HCT116 (cell line): Measurements from ENCODE around the gene FAM227B. TPM values are rescaled to one million over a fixed set of nuclear protein-coding genes. Genes with fewer than 3 reads are reported as not detected.
A peak's percentile ranks its signal among the peaks of the same experiment; 100 is the strongest.

Experiments
- ATAC-seq: fragments of 200-7000 bp; cut with Tn5 transposase; 2 replicates; pipeline ENCODE4 v1.9.1; 2020; ENCODE audit warnings: mild to moderate bottlenecking, moderate library complexity
- BruUV-seq: library from RNA; stranded (reverse); fragments of 400-500 nt; replicated peaks from 2 replicates; lab custom pipeline; 2021; lab: Mats Ljungman, UMichigan
- CTCF ChIA-PET: fragments of 300-600 bp; sonication (Branson Sonifier 250); formaldehyde crosslinking; loops from one replicate; lab custom pipeline; 2021; ENCODE audit warnings: antibody characterized with exemption; lab: Charles Lee
- POLR2A ChIA-PET: fragments of 300-600, 350-600 bp; sonication (Branson Sonifier 250); formaldehyde crosslinking; loops from one replicate; lab custom pipeline; 2021; ENCODE audit warnings: antibody characterized with exemption; lab: Charles Lee
- RAD21 ChIA-PET, 2 experiments: fragments of 300-600 bp; sonication (Branson Sonifier 250); formaldehyde crosslinking; loops; one replicate each; lab custom pipeline; 2023; ENCODE audit warnings: low total read pairs in 2 of 2; ENCODE audit not compliant: uncharacterized antibody in 2 of 2, unreplicated experiment in 2 of 2, low non-redundant PET in 1 of 2; lab: Charles Lee
- DNase-seq: peaks from one replicate; pipeline ENCODE4 v3.0.0-alpha.2; 2010; ENCODE audit warnings: low read depth, low spot score
- H2AFZ ChIP-seq: fragments of 200-600 bp; shearing (Covaris generic), sonication (generic); 2 replicates; pipeline ENCODE4 v1.6.1; 2017; ENCODE audit warnings: low read depth, mixed run types, mixed read lengths, antibody characterized with exemption, low read length; ENCODE audit not compliant: poor library complexity, severe bottlenecking
- H3K27ac ChIP-seq: 2 replicates; pipeline ENCODE4 v1.5.1; 2012; ENCODE audit warnings: low read depth, low read length
- H3K27me3 ChIP-seq: fragments of 200-600 bp; sonication (generic); 2 replicates; pipeline ENCODE4 v1.6.1; 2016; ENCODE audit warnings: mixed run types, low read length, mixed read lengths; ENCODE audit not compliant: insufficient read depth
- H3K36me3 ChIP-seq, 2 experiments: fragments of 200-500 bp in 1 of 2; fragments of 200-600 bp in 1 of 2; sonication (Bioruptor generic) in 1 of 2; sonication (generic) in 1 of 2; 2 replicates each; pipeline versions ENCODE4 v1.5.1 to v1.6.1; 2014 to 2016; ENCODE audit warnings: low read length in 2 of 2, inconsistent platforms in 1 of 2, mixed read lengths in 1 of 2, mixed run types in 1 of 2; ENCODE audit not compliant: insufficient read depth in 2 of 2, control insufficient read depth in 1 of 2
- H3K4me1 ChIP-seq, 2 experiments: fragments of 200-600 bp in 1 of 2; sonication (generic) in 1 of 2; 2 replicates each; pipeline versions ENCODE4 v1.5.1 to v1.6.1; 2012 to 2017; ENCODE audit warnings: low read length in 2 of 2, inconsistent platforms in 1 of 2, mild to moderate bottlenecking in 1 of 2, mixed read lengths in 1 of 2, mixed run types in 1 of 2, moderate library complexity in 1 of 2; ENCODE audit not compliant: insufficient read depth in 2 of 2, control insufficient read depth in 1 of 2
- H3K4me2 ChIP-seq: fragments of 200-600 bp; sonication (generic); 2 replicates; pipeline ENCODE4 v1.6.1; 2017; ENCODE audit warnings: mixed run types, low read length, mixed read lengths
- H3K4me3 ChIP-seq, 2 experiments: fragments of 200-600 bp in 1 of 2; sonication (generic) in 1 of 2; replicated peaks in 1 of 2; 2 replicates each; pipeline ENCODE4 v1.5.1; 2011 to 2016; ENCODE audit warnings: low read length in 2 of 2, control low read depth in 1 of 2, low read depth in 1 of 2, mild to moderate bottlenecking in 1 of 2, mixed read lengths in 1 of 2, mixed run types in 1 of 2
- H3K79me2 ChIP-seq: fragments of 200-600 bp; sonication (generic); 2 replicates; pipeline ENCODE4 v1.6.1; 2017; ENCODE audit warnings: mild to moderate bottlenecking, mixed run types, low read length, moderate library complexity, mixed read lengths; ENCODE audit not compliant: insufficient read depth
- H3K9ac ChIP-seq: fragments of 200-600 bp; sonication (generic); 2 replicates; pipeline ENCODE4 v1.6.1; 2016; ENCODE audit warnings: low read length, mixed read lengths
- H3K9me2 ChIP-seq: fragments of 200-600 bp; sonication (generic), shearing (Covaris generic); 2 replicates; pipeline ENCODE4 v1.6.1; 2017; ENCODE audit warnings: mixed run types, mild to moderate bottlenecking, moderate library complexity; ENCODE audit not compliant: insufficient read depth
- H3K9me3 ChIP-seq, 2 experiments: fragments of 200-500 bp in 1 of 2; fragments of 200-600 bp in 1 of 2; sonication (Bioruptor generic) in 1 of 2; sonication (generic) in 1 of 2; 2 replicates each; pipeline ENCODE4 v1.6.1; 2014 to 2017; ENCODE audit warnings: low read length in 2 of 2, mixed read lengths in 2 of 2, inconsistent platforms in 1 of 2, low read depth in 1 of 2, mild to moderate bottlenecking in 1 of 2, mixed run types in 1 of 2, moderate library complexity in 1 of 2; ENCODE audit not compliant: control insufficient read depth in 1 of 2, insufficient read depth in 1 of 2
- H4K20me1 ChIP-seq: fragments of 200-600 bp; sonication (generic), shearing (Covaris generic); 2 replicates; pipeline ENCODE4 v1.6.1; 2017; ENCODE audit warnings: mixed run types, mild to moderate bottlenecking, moderate library complexity; ENCODE audit not compliant: insufficient read depth
- CBX3 ChIP-seq: IDR thresholded peaks from 2 replicates; pipeline ENCODE4 v1.6.1; 2012; ENCODE audit warnings: low read depth
- EZH2phosphoT487 ChIP-seq: fragments of 200-600 bp; IDR thresholded peaks from 2 replicates; pipeline ENCODE4 v1.6.1; 2018; ENCODE audit warnings: antibody characterized with exemption, borderline replicate concordance
- FOSL1 ChIP-seq: IDR thresholded peaks from 2 replicates; pipeline ENCODE4 v1.6.1; 2012; ENCODE audit warnings: low read depth
- POLR2A ChIP-seq: IDR thresholded peaks from 2 replicates; pipeline ENCODE4 v1.7.0; 2011; ENCODE audit warnings: borderline replicate concordance; ENCODE audit not compliant: insufficient read depth, insufficient read length; ENCODE audit errors: extremely low read depth
- RAD21 ChIP-seq: IDR thresholded peaks from 2 replicates; pipeline ENCODE4 v1.6.1; 2012; ENCODE audit warnings: low read depth, mild to moderate bottlenecking
- SIN3A ChIP-seq: IDR thresholded peaks from 2 replicates; pipeline ENCODE4 v1.6.1; 2012; ENCODE audit warnings: low read depth
- SP1 ChIP-seq: IDR thresholded peaks from 2 replicates; pipeline ENCODE4 v1.6.1; 2012; ENCODE audit warnings: low read depth
- SRF ChIP-seq: IDR thresholded peaks from 2 replicates; pipeline ENCODE4 v1.6.1; 2012; ENCODE audit warnings: low read depth
- TCF7L2 ChIP-seq: IDR thresholded peaks from 2 replicates; pipeline ENCODE4 v1.7.0; 2011; ENCODE audit warnings: borderline replicate concordance, inconsistent platforms; ENCODE audit not compliant: insufficient read depth, insufficient read length; ENCODE audit errors: extremely low read depth
- YY1 ChIP-seq: IDR thresholded peaks from 2 replicates; pipeline ENCODE4 v1.6.1; 2011; ENCODE audit warnings: low read length, low read depth, moderate library complexity, mild to moderate bottlenecking; ENCODE audit not compliant: insufficient replicate concordance; ENCODE audit errors: extremely low read depth
- ZNF274 ChIP-seq: fragments of 200-500 bp; sonication (Bioruptor generic); IDR thresholded peaks from 2 replicates; pipeline ENCODE4 v1.6.1; 2014; ENCODE audit warnings: mild to moderate bottlenecking, low read depth, low read length, inconsistent platforms
- intact Hi-C: fragments of 100-400 bp; cut with micrococcal nuclease; formaldehyde crosslinking; loops from 2 replicates; pipeline ENCODE4 v1.10.0; 2022
- total RNA-seq: library from RNA; stranded (reverse); gene quantifications from one replicate; pipeline ENCODE4 v1.2.1, GENCODE V29; 2021; ENCODE audit not compliant: unreplicated experiment
- TF ChIP-seq, protein P1 (sequence below): IDR thresholded peaks from 2 replicates; pipeline ENCODE4 v1.6.1; 2012
- TF ChIP-seq, protein P2 (sequence below), 3 experiments: fragments of 200-600 bp in 1 of 3; sonication (generic) in 1 of 3; IDR thresholded peaks in 2 of 3; conservative IDR thresholded peaks in 1 of 3; 2 replicates each; pipeline ENCODE4 v1.5.1; 2012 to 2017; ENCODE audit warnings: low read depth in 2 of 3, low read length in 2 of 3, antibody characterized with exemption in 1 of 3, borderline replicate concordance in 1 of 3, control low read depth in 1 of 3, mild to moderate bottlenecking in 1 of 3, mixed read lengths in 1 of 3, mixed run types in 1 of 3, moderate library complexity in 1 of 3; ENCODE audit not compliant: insufficient read depth in 1 of 3
- TF ChIP-seq, protein P3 (sequence below): IDR thresholded peaks from 2 replicates; pipeline ENCODE4 v1.6.1; 2012; ENCODE audit warnings: low read depth
- TF ChIP-seq, protein P4 (sequence below): IDR thresholded peaks from 2 replicates; pipeline ENCODE4 v1.6.1; 2011; ENCODE audit warnings: mild to moderate bottlenecking, low read length, moderate library complexity; ENCODE audit not compliant: insufficient replicate concordance; ENCODE audit errors: extremely low read depth

The FAM227B gene
- total RNA-seq, 1 experiment from 2014 or later, result 6.9 TPM

DNA sequence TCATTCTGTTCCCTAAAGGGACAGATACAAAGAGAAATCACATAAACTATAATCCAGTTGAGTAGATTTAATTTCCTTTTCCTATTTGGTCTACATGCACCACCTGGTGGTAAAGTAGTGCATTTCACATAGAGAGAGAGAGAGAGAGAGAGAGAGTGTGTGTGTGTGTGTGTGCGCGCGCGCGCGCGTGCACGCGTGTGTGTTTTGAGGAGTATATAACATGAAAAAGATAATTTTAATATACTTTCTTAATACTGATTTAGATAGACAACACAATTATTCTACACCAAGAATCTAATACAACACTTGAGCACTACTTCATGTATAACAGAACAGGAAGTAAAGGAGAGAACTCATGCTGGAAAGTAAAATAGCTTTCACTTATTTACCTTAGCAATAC lies 198.6 kb downstream of the FAM227B start:
- ChIA-PET RAD21 (interaction anchor here in 1 of 2 experiments (0.7 kb wide), 2 partner anchors 49 to 51 kb away, joined by 3 read pairs; no protein-coding TSS in a partner anchor), POLR2A (interaction anchor here (0.7 kb wide), 1 partner anchor 497 kb away, joined by 3 read pairs; no protein-coding TSS in a partner anchor), CTCF (interaction anchor here (0.8 to 2.8 kb wide), 13 partner anchors 8 to 894 kb away, joined by 3 to 37 read pairs (median 4); no protein-coding TSS in a partner anchor)
- H3K4me3 ChIP-seq, result no peak overlapping the region
- ATAC-seq (peak; percentile 65), DNase-seq (peak; percentile 54)
- H4K20me1 ChIP-seq, result no peaks in the 10 kb centered on the region
- peak overlapping the region; percentile 57 for H2AFZ ChIP-seq
- H3K27me3 ChIP-seq, result no peaks in the 10 kb centered on the region
- no peaks in the 10 kb centered on the region for H3K4me1 ChIP-seq
- no TSS peak for BruUV-seq
- no peaks in the 10 kb centered on the region for H3K9me3 ChIP-seq
- H3K4me2 ChIP-seq, result no peak overlapping the region
- no peak overlapping the region for H3K9ac ChIP-seq
- no peaks in the 10 kb centered on the region for H3K9me2 ChIP-seq
- no peaks in the 10 kb centered on the region for H3K79me2 ChIP-seq
- H3K27ac ChIP-seq, result no peak overlapping the region
- H3K36me3 ChIP-seq, result no peaks in the 10 kb centered on the region
- intact Hi-C loops, result loop anchor here (1.0 to 10.0 kb wide), 3 partner anchors 187 to 1067 kb away; no protein-coding TSS in a partner anchor
- TF ChIP-seq SIN3A (no peak), YY1 (no peak), CBX3 (0 out of 2 replicates have a peak, but pooled peaks have one; percentile 32), RAD21 (peak; percentile 68), SP1 (no peak), POLR2A (no peak), TCF7L2 (no peak), FOSL1 (no peak), ZNF274 (no peak), EZH2phosphoT487 (no peak), SRF (no peak)
- TF ChIP-seq, protein P1, sequence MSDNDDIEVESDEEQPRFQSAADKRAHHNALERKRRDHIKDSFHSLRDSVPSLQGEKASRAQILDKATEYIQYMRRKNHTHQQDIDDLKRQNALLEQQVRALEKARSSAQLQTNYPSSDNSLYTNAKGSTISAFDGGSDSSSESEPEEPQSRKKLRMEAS, result no peak
- TF ChIP-seq, protein P2, sequence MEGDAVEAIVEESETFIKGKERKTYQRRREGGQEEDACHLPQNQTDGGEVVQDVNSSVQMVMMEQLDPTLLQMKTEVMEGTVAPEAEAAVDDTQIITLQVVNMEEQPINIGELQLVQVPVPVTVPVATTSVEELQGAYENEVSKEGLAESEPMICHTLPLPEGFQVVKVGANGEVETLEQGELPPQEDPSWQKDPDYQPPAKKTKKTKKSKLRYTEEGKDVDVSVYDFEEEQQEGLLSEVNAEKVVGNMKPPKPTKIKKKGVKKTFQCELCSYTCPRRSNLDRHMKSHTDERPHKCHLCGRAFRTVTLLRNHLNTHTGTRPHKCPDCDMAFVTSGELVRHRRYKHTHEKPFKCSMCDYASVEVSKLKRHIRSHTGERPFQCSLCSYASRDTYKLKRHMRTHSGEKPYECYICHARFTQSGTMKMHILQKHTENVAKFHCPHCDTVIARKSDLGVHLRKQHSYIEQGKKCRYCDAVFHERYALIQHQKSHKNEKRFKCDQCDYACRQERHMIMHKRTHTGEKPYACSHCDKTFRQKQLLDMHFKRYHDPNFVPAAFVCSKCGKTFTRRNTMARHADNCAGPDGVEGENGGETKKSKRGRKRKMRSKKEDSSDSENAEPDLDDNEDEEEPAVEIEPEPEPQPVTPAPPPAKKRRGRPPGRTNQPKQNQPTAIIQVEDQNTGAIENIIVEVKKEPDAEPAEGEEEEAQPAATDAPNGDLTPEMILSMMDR (IDR thresholded peaks at IDR 0.05 in 2 of 3, conservative IDR thresholded peaks at IDR 0.05 in 1 of 3; ENCODE audit: borderline replicate concordance in 1 of 3, insufficient read depth in 1 of 3, low read depth in 2 of 3, low read length in 2 of 3), result peak; percentile 68 to 77 (median 70)
- TF ChIP-seq, protein P3, sequence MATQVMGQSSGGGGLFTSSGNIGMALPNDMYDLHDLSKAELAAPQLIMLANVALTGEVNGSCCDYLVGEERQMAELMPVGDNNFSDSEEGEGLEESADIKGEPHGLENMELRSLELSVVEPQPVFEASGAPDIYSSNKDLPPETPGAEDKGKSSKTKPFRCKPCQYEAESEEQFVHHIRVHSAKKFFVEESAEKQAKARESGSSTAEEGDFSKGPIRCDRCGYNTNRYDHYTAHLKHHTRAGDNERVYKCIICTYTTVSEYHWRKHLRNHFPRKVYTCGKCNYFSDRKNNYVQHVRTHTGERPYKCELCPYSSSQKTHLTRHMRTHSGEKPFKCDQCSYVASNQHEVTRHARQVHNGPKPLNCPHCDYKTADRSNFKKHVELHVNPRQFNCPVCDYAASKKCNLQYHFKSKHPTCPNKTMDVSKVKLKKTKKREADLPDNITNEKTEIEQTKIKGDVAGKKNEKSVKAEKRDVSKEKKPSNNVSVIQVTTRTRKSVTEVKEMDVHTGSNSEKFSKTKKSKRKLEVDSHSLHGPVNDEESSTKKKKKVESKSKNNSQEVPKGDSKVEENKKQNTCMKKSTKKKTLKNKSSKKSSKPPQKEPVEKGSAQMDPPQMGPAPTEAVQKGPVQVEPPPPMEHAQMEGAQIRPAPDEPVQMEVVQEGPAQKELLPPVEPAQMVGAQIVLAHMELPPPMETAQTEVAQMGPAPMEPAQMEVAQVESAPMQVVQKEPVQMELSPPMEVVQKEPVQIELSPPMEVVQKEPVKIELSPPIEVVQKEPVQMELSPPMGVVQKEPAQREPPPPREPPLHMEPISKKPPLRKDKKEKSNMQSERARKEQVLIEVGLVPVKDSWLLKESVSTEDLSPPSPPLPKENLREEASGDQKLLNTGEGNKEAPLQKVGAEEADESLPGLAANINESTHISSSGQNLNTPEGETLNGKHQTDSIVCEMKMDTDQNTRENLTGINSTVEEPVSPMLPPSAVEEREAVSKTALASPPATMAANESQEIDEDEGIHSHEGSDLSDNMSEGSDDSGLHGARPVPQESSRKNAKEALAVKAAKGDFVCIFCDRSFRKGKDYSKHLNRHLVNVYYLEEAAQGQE, result no peak
- TF ChIP-seq, protein P4, sequence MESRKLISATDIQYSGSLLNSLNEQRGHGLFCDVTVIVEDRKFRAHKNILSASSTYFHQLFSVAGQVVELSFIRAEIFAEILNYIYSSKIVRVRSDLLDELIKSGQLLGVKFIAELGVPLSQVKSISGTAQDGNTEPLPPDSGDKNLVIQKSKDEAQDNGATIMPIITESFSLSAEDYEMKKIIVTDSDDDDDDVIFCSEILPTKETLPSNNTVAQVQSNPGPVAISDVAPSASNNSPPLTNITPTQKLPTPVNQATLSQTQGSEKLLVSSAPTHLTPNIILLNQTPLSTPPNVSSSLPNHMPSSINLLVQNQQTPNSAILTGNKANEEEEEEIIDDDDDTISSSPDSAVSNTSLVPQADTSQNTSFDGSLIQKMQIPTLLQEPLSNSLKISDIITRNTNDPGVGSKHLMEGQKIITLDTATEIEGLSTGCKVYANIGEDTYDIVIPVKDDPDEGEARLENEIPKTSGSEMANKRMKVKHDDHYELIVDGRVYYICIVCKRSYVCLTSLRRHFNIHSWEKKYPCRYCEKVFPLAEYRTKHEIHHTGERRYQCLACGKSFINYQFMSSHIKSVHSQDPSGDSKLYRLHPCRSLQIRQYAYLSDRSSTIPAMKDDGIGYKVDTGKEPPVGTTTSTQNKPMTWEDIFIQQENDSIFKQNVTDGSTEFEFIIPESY, result no peak
